Measurements from ENCODE around the gene NEURL1. TPM values are rescaled to one million over a fixed set of nuclear protein-coding genes. Genes with fewer than 3 reads are reported as not detected.

The NEURL1 gene, protein sequence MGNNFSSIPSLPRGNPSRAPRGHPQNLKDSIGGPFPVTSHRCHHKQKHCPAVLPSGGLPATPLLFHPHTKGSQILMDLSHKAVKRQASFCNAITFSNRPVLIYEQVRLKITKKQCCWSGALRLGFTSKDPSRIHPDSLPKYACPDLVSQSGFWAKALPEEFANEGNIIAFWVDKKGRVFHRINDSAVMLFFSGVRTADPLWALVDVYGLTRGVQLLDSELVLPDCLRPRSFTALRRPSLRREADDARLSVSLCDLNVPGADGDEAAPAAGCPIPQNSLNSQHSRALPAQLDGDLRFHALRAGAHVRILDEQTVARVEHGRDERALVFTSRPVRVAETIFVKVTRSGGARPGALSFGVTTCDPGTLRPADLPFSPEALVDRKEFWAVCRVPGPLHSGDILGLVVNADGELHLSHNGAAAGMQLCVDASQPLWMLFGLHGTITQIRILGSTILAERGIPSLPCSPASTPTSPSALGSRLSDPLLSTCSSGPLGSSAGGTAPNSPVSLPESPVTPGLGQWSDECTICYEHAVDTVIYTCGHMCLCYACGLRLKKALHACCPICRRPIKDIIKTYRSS
- total RNA-seq, result 0.05 TPM
- long read RNA-seq, partial matches to known transcripts, result 1 of 1 reads
- long read RNA-seq, other reads (novel, unspliced or antisense), result 0 of 1 reads

DNA sequence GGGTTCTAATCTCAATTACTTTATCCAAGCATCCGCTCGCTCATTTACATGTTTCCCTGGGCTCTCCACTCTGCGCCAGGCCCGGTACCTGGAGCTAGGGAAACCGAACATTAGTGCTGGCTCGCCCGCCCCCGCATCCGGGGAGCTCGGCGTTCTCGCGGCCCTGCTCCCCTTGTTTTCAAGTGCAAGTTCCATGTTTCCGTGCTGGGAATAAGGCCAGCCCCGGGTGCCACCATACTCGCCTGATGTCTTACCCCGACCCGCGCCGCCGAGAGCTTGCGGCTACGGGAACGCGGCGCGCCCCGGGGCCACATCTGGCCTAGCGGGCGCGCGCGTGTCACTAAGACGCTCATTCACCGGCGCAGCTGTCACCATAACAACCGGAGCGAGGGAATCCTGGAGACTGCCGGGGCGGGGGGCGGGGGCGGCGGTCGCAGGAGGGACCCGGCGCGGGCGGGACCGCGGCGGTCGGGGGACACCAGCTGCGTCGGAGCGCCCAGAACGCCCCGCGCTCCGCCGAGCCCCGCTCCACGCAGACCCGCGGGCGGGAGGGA is at the start of gene NEURL1:
Gene NEURL1 (plus strand): TSS at position 344 of the 554 bp plus-strand sequence. CDS start 683 bp downstream, outside the sequence.
- ATAC-seq (ENCODE audit: poor library complexity), result no peak
- intact Hi-C loops (cut with DNase I), result no loop called here
- no peak for DNase-seq

DNA sequence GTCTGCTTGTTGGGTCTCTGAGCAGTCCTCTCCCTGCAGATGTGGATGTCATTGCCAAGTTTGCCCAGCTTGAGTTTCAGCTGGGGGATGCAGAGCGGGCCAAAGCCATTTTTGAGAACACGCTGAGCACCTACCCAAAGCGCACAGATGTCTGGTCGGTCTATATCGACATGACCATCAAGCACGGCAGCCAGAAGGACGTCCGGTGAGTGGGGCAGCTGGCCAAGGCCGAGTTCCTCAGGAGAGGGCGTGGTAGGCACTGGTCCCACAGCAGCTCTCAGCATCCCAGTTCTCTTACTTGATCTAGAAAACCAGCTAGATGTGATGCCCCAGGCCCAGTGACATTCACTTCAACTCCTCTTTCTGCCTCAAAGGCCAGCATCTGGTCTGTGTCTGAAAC is 49.0 kb upstream of the NEURL1 start:
- ATAC-seq (ENCODE audit: poor library complexity), result no peak
- no peak for DNase-seq
- intact Hi-C loops (cut with DNase I), result no loop called here

DNA sequence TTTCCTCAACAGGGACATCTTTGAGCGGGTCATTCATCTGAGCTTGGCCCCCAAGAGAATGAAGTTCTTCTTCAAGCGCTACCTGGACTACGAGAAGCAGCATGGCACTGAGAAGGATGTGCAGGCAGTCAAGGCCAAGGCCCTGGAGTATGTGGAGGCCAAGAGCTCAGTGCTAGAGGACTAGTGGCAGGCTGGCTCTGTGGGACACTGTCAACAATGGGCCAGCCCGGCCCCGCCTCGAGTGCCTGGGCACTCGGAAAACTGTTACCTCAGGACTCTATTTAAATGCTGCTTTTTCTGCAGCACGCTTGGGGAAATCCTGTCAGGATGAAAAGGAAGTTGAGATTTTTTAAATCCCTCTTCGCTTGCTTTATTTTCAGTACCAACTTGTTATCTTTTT is 48.1 kb upstream of the NEURL1 start:
- no peak for ATAC-seq (ENCODE audit: poor library complexity)
- intact Hi-C loops (cut with DNase I), result no loop called here
- no peak for DNase-seq

DNA sequence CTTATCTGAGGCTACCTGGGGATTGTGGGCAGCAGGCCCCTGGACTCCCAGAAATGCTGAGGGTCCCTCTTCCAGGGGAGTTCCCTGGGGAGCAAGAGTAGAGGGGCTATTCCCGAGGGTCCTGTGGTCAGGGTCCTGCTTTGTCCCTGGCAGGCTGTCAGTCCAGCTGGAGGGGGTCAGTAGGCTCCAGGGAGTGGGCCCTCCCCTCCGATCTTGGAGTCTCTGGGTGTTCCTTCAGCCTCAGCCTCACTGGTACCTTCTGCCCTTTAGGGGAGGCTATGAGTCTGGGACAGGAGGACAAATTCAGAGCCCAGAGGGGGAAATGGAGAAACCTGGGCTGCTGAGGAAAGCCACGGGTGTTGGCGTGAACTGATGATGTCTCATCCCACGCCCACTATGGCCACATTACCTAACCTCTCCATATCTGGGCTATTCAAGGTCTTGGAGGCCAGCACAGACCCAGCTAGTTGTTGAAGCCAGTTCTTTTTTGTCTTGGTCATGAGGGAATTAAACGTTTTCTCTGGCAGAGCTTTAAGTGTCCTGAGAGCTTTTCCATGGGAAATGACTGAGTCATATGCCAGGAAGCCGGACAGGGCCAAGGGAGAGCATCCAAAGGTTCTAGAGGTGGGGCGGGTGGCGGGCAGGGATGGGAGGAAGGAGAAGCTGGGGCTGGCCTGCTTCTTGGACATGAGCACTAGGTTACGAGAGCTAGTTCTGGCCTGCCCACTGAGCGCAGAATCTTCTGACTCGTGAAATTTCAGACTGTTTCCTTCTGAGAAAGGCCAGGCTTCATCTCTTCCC is 47.5 kb upstream of the NEURL1 start:
- intact Hi-C loops (cut with DNase I), result no loop called here
- ATAC-seq (ENCODE audit: poor library complexity), result peak; percentile 73
- DNase-seq, result peak; percentile 88

DNA sequence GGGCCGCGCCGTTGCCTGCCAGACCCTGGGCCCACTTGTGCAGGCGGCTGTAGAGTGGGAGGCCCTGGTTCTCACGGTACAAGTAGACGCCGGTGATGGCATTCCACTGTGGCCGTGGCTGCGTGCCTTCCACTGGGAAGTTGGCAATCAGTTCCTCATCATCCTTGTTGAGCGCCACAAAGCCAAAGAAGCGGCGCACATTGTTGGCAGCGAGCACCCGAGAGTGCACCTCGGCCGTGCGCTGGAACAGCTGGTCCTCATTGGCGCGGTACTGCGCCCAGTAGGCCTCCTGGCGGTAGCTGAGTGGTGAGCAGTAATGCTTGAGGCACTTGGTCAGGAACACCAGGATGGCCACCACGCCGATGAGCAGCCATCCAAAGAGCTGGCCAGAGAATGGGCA is 46.3 kb upstream of the NEURL1 start:
- no peak for ATAC-seq (ENCODE audit: poor library complexity)
- no peak for DNase-seq
- intact Hi-C loops (cut with DNase I), result no loop called here

DNA sequence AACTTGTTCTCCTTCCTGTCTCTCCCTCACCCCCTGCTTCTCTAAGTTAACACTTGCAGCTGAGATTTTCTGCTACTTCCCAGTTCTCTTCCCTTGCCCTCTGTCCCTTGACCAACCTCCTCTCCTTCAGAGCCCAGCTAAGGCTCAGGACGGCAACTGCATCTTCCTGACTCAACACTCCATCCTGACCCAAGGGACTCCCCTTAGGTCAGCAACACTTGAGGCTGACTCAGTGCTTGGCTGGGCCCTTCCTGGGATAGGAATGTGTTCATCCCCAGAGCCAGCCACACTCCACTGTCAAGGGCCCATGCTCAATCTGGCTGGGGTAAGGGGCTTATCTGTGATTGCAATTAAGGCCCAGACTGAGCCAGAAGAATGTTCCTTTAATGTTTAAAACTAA is 44.8 kb upstream of the NEURL1 start:
- intact Hi-C loops (cut with DNase I), result no loop called here
- DNase-seq, result peak; percentile 82
- peak; percentile 42 for ATAC-seq (ENCODE audit: poor library complexity)

DNA sequence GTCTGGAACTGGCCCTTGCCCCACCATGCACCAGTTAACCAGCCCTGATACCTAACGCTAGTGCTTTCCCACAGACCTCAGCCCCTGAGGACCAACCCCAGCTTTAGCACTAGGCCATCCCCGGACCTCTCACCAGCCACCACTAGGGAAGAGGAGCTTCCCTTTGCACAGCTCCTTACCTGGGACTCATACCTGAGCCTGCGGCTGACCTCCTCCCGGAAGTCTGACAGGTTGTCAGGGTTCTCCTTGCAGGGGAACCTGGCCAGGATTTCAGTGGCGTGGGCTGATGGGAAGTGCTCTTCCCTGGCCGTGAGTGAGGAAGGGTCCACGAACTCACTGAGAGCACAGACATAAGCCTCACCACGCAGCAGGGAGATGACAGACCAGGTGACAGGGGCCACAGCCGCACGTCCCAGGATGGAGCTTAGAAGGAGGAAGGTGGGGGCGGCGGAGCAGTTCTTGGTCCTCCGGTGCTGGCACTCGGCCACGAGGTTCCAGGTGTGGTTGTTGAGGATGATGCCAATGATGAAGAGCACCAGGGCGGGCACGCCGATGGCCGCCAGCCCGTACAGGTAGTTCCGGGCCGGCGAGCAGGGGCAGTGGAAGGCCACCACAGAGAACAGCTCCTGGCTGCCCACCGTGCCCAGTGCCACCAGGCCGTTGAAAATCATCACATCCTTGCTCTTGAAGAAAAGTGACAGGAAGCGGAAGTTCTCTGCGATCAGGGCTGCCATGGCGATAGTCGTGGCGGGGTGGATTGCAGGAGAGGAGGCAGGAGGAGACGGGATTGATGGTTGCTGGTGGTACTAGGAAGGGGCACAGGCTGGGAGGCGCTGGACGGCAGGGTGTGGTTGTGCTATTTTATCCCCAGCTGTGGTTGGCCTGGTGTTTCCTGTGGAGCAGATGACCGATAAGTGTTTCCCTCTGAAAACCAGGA is 44.0 kb upstream of the NEURL1 start:
- DNase-seq, result peak; percentile 57

DNA sequence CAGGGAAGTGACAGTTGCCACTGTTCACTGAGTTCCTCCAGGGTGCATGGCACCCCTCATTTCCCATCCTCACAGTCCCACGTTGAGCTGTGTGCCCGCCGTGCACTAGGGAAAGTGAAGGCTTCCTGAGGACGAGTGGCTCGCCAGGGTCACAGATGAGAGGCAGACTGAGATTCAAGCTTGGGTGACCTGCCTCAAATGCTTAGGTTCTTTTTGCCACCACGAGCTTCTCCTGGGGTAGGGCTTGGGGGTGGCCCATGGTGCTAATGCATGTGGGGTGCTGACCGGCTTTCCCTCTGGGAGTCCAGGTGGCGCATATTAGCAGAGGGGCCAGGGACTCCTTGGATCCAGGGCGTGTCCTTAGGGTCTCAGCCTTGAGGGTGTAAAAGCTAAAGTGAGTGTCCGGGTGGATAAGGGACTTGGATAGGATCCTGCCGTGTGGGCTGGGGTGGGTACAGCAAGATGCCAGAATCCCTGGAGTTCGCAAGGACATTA is 43.3 kb upstream of the NEURL1 start:
- DNase-seq (no peak), ATAC-seq (ENCODE audit: poor library complexity) (no peak)
- intact Hi-C loops (cut with DNase I), result no loop called here

More for the DNA sequence above, 44.0 kb upstream of the NEURL1 start:
- ATAC-seq (ENCODE audit: poor library complexity), result no peak
- intact Hi-C loops (cut with DNase I), result no loop called here

DNA sequence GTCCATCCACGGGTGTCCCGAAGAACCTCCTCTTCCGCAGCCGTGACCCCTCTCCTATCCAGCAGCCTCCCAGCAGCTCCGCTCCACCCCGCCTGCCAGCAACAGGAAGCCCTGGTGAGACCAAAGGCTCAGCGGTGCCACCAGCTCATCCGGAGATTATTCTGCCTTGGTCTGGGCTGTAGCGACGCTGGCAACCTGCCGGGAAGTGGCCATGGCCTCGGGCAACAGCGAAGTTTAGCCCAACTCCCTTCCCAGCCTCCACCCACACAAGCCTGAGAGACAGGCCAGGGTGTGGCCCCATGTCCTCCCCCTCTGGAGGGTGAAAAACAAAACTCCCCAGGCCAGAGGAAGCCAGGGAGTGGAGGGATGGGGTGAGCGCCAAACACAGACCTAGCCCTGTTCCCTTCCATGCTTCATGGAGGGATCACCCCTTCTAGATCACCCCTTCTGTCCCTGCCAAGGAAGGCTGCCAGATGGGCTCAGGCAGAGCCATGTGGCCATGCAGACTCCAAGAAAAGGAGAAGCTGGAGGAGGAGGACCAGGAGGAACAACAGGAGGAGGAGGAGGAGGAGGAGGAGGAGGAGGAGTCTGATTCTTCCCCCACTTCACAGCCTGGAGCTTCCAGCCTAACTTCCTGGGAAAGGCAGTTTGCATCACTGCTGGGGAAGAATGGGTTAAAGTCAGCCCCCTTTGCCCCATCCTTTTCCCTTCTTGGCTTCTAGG is 42.3 kb upstream of the NEURL1 start:
- DNase-seq (peak; percentile 89), ATAC-seq (ENCODE audit: poor library complexity) (peak; percentile 64)
- intact Hi-C loops (cut with DNase I), result no loop called here

DNA sequence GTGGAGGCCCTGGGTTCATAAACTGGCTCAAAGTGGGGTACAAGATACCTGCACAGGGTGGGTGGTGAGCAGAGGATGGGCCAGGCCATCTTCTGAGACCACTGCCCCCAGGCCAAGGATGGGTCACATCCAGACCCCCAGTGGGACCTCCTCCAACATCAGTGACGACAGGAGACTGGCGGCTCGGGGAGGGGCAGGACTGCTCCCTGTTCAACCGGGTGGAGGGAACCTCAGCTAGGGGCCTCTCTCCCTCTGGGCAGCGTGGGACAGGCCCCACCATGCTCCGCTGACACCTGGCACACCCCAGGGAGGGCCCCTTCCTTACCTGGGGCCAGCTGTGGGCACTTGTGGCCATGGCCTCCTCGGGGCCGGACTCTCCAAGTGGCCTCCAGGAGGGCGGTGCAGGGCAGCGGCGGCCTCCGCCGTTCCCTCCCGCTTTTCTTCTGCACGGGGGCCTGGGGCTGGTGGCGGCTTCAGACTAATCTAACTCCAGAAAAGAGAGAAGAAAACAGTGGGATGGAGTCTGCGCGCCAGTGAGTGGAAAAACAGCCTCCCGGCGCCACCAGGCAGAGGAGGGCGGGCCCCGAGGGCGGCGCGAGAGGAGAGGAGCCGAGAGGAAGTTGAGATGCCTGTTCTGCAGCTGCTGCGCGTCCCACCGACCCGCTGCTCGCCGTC is 41.5 kb upstream of the NEURL1 start, which contains the start of gene CALHM2:
Gene CALHM2 (minus strand): TSS at position 540 of the 675 bp plus-strand sequence. CDS start 2,429 bp downstream, outside the sequence.
- DNase-seq, result peak; percentile 86
- intact Hi-C loops (cut with DNase I), result no loop called here
- peak; percentile 79 for ATAC-seq (ENCODE audit: poor library complexity)

DNA sequence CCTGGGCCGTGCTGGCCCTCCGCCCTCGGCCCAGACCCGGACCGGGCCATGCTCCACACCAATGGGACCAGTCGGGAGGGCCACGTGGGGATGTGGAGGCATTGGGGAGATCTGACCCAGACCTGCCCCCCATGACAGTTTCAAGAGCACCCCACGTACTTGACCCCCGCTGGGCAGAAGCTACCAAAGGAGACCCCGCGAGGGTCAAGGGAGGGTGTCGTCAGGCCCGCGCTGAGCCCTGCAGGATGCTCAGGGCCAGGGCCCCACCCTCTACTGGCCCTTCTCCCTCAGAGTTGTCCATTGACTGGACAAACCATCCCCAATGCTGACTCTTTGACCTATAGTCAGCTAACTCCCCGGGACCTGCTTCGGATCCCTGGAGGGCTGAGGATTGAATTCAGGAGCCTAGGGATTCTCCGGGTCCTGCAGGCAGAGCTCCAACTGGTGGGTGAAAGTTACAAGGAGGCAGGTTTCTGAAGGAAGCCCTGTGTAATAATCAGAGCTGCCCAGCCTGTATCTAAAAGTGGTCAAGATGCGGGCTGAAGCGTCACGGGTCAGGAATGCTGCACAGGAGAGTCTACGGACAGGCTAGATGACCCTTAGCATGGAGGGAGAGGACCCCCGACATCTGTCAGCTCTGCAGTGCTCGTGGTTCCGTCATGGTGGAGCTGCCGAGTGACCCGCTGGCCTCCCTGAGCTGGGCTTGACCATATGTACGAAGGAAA is 40.8 kb upstream of the NEURL1 start:
- intact Hi-C loops (cut with DNase I), result no loop called here
- DNase-seq (peak; percentile 36), ATAC-seq (ENCODE audit: poor library complexity) (no peak)

DNA sequence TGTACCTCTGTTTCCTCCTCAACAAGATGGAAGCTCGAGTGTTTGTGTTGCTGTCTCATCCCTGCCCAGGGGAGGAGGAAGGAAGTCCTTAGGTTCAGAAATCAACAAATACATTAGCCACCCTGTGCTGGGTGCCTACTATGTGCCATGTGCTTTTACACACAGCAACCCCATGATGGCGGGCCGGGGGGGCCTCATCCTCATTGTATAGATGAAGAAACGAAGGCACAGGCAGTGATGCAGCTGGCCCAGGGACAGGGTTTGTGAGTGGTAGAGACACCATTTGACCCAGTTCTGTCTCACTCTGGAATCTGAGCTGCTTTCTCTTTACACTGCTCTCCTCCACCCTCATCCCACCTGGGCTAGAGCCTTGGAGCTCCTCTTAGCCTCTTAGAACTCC is 39.5 kb upstream of the NEURL1 start:
- ATAC-seq (ENCODE audit: poor library complexity) (no peak), DNase-seq (peak; percentile 40)
- intact Hi-C loops (cut with DNase I), result no loop called here

DNA sequence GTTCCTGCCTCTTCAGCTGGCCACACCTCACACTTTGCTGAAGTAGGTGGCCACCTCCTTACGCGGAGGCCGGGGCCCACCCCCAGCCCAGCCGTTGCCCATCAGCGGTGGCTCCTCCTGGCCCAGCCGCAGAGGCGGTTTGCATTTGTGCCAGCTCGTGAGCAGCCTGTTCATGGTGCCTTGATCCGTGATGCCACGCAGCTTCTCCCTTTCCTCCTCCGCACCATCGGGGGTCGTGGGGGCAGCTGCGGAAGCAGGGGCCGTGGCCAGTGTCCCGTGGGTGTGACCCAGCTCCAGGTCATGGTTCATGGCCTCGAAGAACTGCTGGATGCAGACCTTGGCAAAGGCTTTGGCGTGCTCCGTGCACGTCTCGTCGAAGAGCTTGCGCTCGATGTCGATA is 38.3 kb upstream of the NEURL1 start:
- DNase-seq, result no peak
- no peak for ATAC-seq (ENCODE audit: poor library complexity)
- intact Hi-C loops (cut with DNase I), result no loop called here

DNA sequence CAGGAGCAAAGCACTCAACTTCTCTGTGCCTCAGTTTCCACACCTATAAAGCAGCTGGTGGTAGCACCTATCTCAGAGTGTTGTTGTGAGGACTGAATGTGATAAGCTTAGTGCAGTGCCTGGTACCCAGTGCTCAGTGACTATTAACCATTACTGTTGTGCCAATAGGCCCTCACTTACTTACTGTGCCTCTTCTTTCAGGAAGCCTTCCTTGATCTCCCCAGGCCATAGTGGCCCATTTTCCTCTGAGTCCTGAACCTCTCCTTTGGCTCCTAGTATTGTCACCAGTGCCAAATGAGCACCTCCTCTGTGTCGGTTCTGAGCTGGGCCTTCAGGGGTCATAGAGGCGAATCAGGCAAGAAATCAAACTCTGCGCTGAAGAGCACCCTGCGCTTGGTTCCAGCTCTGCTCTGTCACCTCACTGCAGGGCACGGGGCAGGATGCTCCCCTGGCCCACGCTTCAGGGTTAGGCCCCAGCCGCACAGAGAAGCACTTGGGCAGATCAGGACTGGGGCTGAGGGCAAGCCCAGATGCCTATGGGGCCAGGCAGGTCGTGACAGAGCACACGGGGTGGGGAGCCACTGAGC is 37.3 kb upstream of the NEURL1 start:
- DNase-seq (no peak), ATAC-seq (ENCODE audit: poor library complexity) (no peak)
- intact Hi-C loops (cut with DNase I), result no loop called here

DNA sequence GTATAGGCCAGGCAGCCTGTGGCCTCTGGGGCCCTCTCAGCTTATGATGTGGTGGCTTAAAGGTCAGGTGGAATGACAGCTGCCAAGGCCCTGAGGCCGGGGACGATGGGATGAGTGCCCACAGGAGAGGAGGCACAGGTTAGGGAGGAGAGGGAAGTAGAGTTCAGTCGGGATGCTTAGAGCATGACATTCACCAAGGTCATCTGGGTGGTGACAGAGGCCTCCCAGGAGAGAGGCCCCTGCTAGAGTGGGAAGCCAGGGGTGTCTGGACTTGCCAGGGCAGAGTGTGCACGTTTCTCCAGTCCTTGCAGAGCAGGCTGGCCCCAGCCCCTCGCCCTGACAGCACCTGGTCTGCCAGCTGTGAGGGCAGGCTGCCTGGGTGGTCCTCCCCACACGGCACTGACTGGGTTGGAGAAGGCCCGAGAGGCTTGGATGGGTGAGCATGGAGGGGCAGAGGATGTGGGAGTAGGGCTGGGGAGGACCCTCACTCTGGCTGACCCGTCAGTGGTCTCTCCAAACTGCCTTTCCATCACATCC is 36.3 kb upstream of the NEURL1 start:
- DNase-seq, result no peak
- ATAC-seq (ENCODE audit: poor library complexity), result no peak
- intact Hi-C loops (cut with DNase I), result no loop called here
